ENCODE data around the gene SCMH1. TPM values are rescaled to one million over a fixed set of nuclear protein-coding genes. Genes with fewer than 3 reads are reported as not detected.

Gene SCMH1
- total and polyA plus RNA-seq, 2 experiments from 2014 or later: 15.0 to 19.4 TPM

DNA sequence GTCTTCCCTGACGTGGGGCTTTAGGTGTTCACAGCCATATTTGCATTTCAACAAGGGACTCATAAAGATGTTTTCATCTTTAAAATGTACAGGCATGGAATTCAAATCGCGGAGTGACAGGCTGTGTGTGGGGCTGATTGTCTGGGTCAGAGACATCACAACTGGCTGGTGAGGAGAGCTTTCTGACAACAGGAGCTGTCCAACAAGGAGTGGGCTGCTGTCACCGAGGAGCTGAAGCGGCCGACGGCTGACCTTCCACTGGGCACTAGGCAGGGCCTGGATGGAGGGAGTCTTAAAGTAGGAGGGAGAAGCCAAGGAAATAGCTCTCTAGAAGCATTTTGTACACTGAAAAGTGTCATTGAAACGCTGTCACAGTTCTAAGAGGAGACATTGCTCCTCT, 30.5 kb upstream of the SCMH1 start:
- Histone ChIP-seq H3K4me2 (no peak overlapping the region), H3K27me3 (ENCODE audit: insufficient read depth) (no peaks in the 10 kb centered on the region), H3K4me1 (ENCODE audit: insufficient read depth) (no peaks in the 10 kb centered on the region), H3F3A (replicated peaks; ENCODE audit: low read depth) (no peaks in the 10 kb centered on the region), H3K27ac (ENCODE audit: low read depth) (no peak overlapping the region), H2AFZ (no peak overlapping the region), H3K79me2 (replicated peaks; ENCODE audit: insufficient read depth) (no peaks in the 10 kb centered on the region), H3K9me2 (ENCODE audit: insufficient read depth) (no peaks in the 10 kb centered on the region), H4K20me1 (replicated peaks; ENCODE audit: insufficient read depth) (no peaks in the 10 kb centered on the region), H3K36me3 (ENCODE audit: insufficient read depth) (no peaks in the 10 kb centered on the region), H3K4me3 (no peak overlapping the region)
- peaks cover 9% of the 10 kb centered on the region for H3K27me3 Mint-ChIP-seq (ENCODE audit: insufficient read depth, low read depth, poor library complexity)
- H3K36me3 Mint-ChIP-seq (ENCODE audit: low read depth): no peaks in the 10 kb centered on the region
- no peak for ATAC-seq
- H3K4me3 Mint-ChIP-seq: no peak overlapping the region
- no peaks in the 10 kb centered on the region for H3K9me3 Mint-ChIP-seq
- no peak overlapping the region for H3K27ac Mint-ChIP-seq
- H3K4me1 Mint-ChIP-seq: peaks cover 3% of the 10 kb centered on the region; the same call in 2 of the 3 replicates
- no peak for DNase-seq (ENCODE audit: low spot score)
- TF ChIP-seq, protein P1, sequence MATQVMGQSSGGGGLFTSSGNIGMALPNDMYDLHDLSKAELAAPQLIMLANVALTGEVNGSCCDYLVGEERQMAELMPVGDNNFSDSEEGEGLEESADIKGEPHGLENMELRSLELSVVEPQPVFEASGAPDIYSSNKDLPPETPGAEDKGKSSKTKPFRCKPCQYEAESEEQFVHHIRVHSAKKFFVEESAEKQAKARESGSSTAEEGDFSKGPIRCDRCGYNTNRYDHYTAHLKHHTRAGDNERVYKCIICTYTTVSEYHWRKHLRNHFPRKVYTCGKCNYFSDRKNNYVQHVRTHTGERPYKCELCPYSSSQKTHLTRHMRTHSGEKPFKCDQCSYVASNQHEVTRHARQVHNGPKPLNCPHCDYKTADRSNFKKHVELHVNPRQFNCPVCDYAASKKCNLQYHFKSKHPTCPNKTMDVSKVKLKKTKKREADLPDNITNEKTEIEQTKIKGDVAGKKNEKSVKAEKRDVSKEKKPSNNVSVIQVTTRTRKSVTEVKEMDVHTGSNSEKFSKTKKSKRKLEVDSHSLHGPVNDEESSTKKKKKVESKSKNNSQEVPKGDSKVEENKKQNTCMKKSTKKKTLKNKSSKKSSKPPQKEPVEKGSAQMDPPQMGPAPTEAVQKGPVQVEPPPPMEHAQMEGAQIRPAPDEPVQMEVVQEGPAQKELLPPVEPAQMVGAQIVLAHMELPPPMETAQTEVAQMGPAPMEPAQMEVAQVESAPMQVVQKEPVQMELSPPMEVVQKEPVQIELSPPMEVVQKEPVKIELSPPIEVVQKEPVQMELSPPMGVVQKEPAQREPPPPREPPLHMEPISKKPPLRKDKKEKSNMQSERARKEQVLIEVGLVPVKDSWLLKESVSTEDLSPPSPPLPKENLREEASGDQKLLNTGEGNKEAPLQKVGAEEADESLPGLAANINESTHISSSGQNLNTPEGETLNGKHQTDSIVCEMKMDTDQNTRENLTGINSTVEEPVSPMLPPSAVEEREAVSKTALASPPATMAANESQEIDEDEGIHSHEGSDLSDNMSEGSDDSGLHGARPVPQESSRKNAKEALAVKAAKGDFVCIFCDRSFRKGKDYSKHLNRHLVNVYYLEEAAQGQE (IDR thresholded peaks at IDR 0.05; ENCODE audit: unreplicated experiment): peak; percentile 60
- no peak for TF ChIP-seq EZH2 (IDR thresholded peaks at IDR 0.05; ENCODE audit: low read depth, unreplicated experiment)

DNA sequence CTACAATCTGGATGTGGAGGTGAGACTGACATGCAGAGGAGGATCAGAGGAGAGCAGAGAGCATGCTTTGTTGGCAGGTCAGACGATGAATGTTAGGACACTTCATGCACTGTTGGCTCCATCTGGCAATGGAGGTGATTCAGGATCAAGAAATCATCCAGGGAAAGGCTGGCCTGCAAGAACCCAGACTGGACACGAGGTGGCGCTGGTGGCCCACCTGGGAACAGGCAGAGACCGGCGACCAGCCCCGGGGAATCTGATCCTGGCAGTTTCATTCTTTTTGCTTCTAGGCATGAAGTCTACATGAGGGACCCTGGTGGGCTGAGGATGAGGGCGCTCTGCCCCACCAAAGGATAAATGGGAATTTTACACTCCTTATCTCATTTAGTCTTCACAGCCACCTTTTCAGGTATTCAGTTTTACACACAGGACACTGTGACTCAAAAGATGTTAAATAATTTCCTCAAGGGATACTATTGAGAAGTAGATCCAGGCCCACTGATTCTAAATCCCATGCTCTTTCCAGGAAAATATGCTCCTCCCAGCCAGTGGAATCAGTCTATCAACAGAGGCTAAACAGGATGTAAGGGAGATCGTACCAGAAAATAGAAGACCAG, 26.2 kb upstream of the SCMH1 start:
- H3K27ac Mint-ChIP-seq: no peak overlapping the region
- H3K9me3 Mint-ChIP-seq: no peaks in the 10 kb centered on the region
- H3K4me2 ChIP-seq: no peak overlapping the region
- TF ChIP-seq, protein P2, sequence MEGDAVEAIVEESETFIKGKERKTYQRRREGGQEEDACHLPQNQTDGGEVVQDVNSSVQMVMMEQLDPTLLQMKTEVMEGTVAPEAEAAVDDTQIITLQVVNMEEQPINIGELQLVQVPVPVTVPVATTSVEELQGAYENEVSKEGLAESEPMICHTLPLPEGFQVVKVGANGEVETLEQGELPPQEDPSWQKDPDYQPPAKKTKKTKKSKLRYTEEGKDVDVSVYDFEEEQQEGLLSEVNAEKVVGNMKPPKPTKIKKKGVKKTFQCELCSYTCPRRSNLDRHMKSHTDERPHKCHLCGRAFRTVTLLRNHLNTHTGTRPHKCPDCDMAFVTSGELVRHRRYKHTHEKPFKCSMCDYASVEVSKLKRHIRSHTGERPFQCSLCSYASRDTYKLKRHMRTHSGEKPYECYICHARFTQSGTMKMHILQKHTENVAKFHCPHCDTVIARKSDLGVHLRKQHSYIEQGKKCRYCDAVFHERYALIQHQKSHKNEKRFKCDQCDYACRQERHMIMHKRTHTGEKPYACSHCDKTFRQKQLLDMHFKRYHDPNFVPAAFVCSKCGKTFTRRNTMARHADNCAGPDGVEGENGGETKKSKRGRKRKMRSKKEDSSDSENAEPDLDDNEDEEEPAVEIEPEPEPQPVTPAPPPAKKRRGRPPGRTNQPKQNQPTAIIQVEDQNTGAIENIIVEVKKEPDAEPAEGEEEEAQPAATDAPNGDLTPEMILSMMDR (conservative IDR thresholded peaks at IDR 0.05; ENCODE audit: low read depth in 2 of 2): peak; percentile 90 to 98
- TF ChIP-seq ZNF114 (CRISPR knock-in tag; IDR thresholded peaks at IDR 0.05): no peak
- H3K4me3 ChIP-seq: no peak overlapping the region
- ATAC-seq: peak; percentile 94
- no peaks in the 10 kb centered on the region; the same call in 2 of the 3 replicates for H3K4me1 Mint-ChIP-seq
- peak; percentile 83 for DNase-seq (ENCODE audit: low spot score)
- H3K36me3 Mint-ChIP-seq (ENCODE audit: low read depth): no peaks in the 10 kb centered on the region
- H2AFZ ChIP-seq: no peak overlapping the region
- no peaks in the 10 kb centered on the region for H3K9me2 ChIP-seq (ENCODE audit: insufficient read depth)
- no peaks in the 10 kb centered on the region for H4K20me1 ChIP-seq (replicated peaks; ENCODE audit: insufficient read depth)
- H3K4me1 ChIP-seq (ENCODE audit: insufficient read depth): no peaks in the 10 kb centered on the region
- H3K27me3 ChIP-seq (ENCODE audit: insufficient read depth): no peaks in the 10 kb centered on the region
- H3F3A ChIP-seq (replicated peaks; ENCODE audit: low read depth): no peaks in the 10 kb centered on the region
- H3K36me3 ChIP-seq (ENCODE audit: insufficient read depth): no peaks in the 10 kb centered on the region
- peaks cover 9% of the 10 kb centered on the region for H3K27me3 Mint-ChIP-seq (ENCODE audit: insufficient read depth, low read depth, poor library complexity)
- no peaks in the 10 kb centered on the region for H3K79me2 ChIP-seq (replicated peaks; ENCODE audit: insufficient read depth)
- no peak overlapping the region for H3K27ac ChIP-seq (ENCODE audit: low read depth)
- no peak overlapping the region for H3K4me3 Mint-ChIP-seq
